Muscle of leg (tissue), 11 donors: ENCODE results near the gene BRSK2. TPM values are rescaled to one million over a fixed set of nuclear protein-coding genes. Genes with fewer than 3 reads are reported as not detected.

Source experiments
- DNase-seq: peaks from one replicate; pipeline ENCODE4 v3.0.0; 2013
- H3K27ac ChIP-seq: one replicate; pipeline ENCODE4 v1.5.1; 2013; ENCODE audit warnings: mild to moderate bottlenecking, low read length, control low read depth
- H3K27me3 ChIP-seq: one replicate; pipeline ENCODE4 v1.6.1; 2013; ENCODE audit warnings: low read length; ENCODE audit not compliant: control insufficient read depth, insufficient read depth
- H3K36me3 ChIP-seq: one replicate; pipeline ENCODE4 v1.6.1; 2013; ENCODE audit warnings: low read length; ENCODE audit not compliant: control insufficient read depth, insufficient read depth
- H3K4me1 ChIP-seq: one replicate; pipeline ENCODE4 v1.6.1; 2013; ENCODE audit warnings: low read length; ENCODE audit not compliant: control insufficient read depth, insufficient read depth
- H3K4me3 ChIP-seq: one replicate; pipeline ENCODE4 v1.5.1; 2013; ENCODE audit warnings: low read length, control low read depth
- H3K9me3 ChIP-seq: replicated peaks from 2 replicates; pipeline ENCODE4 v1.6.1; 2013; ENCODE audit warnings: low read depth, low read length; ENCODE audit not compliant: control insufficient read depth
- WGBS: methylation state at CpG from one replicate; pipeline ENCODE4 v1.1.5; 2013; ENCODE audit warnings: missing lambda C conversion rate; ENCODE audit not compliant: insufficient coverage; 5-methylcytosine and 5-hydroxymethylcytosine counted together
- polyA plus RNA-seq, 8 donors: library from polyadenylated mRNA; unstranded; fragments of 120-200 nt; gene quantifications; one replicate each; pipeline versions ENCODE4 v1.2.1 to v1.2.3, GENCODE V29; 2013; ENCODE audit warnings: inconsistent platforms in 1 of 8, low replicate concordance in 1 of 8; ENCODE audit not compliant: insufficient read length in 8 of 8, insufficient read depth in 1 of 8
- total RNA-seq: library from RNA; stranded (reverse); fragments of 120-200 nt; gene quantifications from one replicate; pipeline ENCODE4 v1.2.4, GENCODE V29; 2013

Gene BRSK2
- total and polyA plus RNA-seq, 9 donors, result 0.44 to 2.3 (median 1.2) TPM

GRCh38 chr11:1510928-1511327 lies 121.2 kb downstream of the BRSK2 start:
- Histone ChIP-seq H3K4me1 (peaks cover 48% of the 10 kb centered on the region), H3K9me3 (no peaks in the 10 kb centered on the region), H3K4me3 (no peak overlapping the region), H3K27ac (no peak overlapping the region), H3K36me3 (no peaks in the 10 kb centered on the region), H3K27me3 (no peaks in the 10 kb centered on the region)
- whole genome bisulfite sequencing, result 70% methylated on average over 7 of the region's 11 CpGs
- DNase-seq, result no peak

GRCh38 chr11:1511937-1512496 lies 122.3 kb downstream of the BRSK2 start:
- Histone ChIP-seq H3K27me3 (no peaks in the 10 kb centered on the region), H3K9me3 (no peaks in the 10 kb centered on the region), H3K4me1 (peaks cover 42% of the 10 kb centered on the region), H3K36me3 (no peaks in the 10 kb centered on the region), H3K4me3 (no peak overlapping the region), H3K27ac (no peak overlapping the region)
- WGBS, result 83% methylated on average over 10 of the region's 12 CpGs
- no peak for DNase-seq

Other genes starting within 250 kb of the BRSK2 start
- not detected for gene MUC5AC, start 232.0 kb upstream of the BRSK2 start, total RNA-seq
- under 1 TPM in 5 of 8 donors, not detected in 3; 0.01 to 0.75 (median 0.04) TPM for gene MUC5AC, start 232.0 kb upstream of the BRSK2 start, polyA plus RNA-seq
- not detected for gene MUC5B, start 166.9 kb upstream of the BRSK2 start, total RNA-seq
- under 1 TPM in 7 of 8 donors, not detected in 1; 0.01 to 0.33 (median 0.04) TPM for gene MUC5B, start 166.9 kb upstream of the BRSK2 start, polyA plus RNA-seq
- gene TOLLIP, start 80.3 kb upstream of the BRSK2 start, total RNA-seq, result 11.9 TPM
- gene TOLLIP, start 80.3 kb upstream of the BRSK2 start, polyA plus RNA-seq, result 10 to 100 TPM; 22.1 to 29.8 (median 26.2) TPM
- 23.6 TPM for gene MOB2, start 96.8 kb downstream of the BRSK2 start, total RNA-seq
- gene MOB2, start 96.8 kb downstream of the BRSK2 start, polyA plus RNA-seq, result 10 to 100 TPM; 21.4 to 28.2 (median 25.3) TPM
- 1.5 TPM for gene DUSP8, start 182.3 kb downstream of the BRSK2 start, total RNA-seq
- gene DUSP8, start 182.3 kb downstream of the BRSK2 start, polyA plus RNA-seq, result 10 to 100 TPM in 7 of 8 donors, 1 to 10 TPM in 1; 7.7 to 21.2 (median 16.4) TPM
- not detected for gene KRTAP5-1, start 195.3 kb downstream of the BRSK2 start, total RNA-seq
- under 1 TPM; 0.26 to 0.97 (median 0.54) TPM for gene KRTAP5-1, start 195.3 kb downstream of the BRSK2 start, polyA plus RNA-seq
- gene KRTAP5-2, start 208.4 kb downstream of the BRSK2 start, total RNA-seq, result not detected
- not detected for gene KRTAP5-2, start 208.4 kb downstream of the BRSK2 start, polyA plus RNA-seq
- gene KRTAP5-3, start 218.5 kb downstream of the BRSK2 start, total RNA-seq, result not detected
- gene KRTAP5-3, start 218.5 kb downstream of the BRSK2 start, polyA plus RNA-seq, result not detected
- gene KRTAP5-4, start 232.2 kb downstream of the BRSK2 start, total RNA-seq, result not detected
- gene KRTAP5-4, start 232.2 kb downstream of the BRSK2 start, polyA plus RNA-seq, result not detected
- not detected for gene KRTAP5-5, start 239.8 kb downstream of the BRSK2 start, total RNA-seq
- under 1 TPM in 2 of 8 donors, not detected in 6; 0.24 to 0.31 TPM for gene KRTAP5-5, start 239.8 kb downstream of the BRSK2 start, polyA plus RNA-seq